Caco-2 (cell line): ENCODE measurements around the gene IQCC. TPM values are rescaled to one million over a fixed set of nuclear protein-coding genes. Genes with fewer than 3 reads are reported as not detected.

Experiments used
- BruUV-seq: library from RNA; stranded (reverse); fragments of 400-500 nt; replicated peaks from 2 replicates; lab custom pipeline; 2021; lab: Mats Ljungman, UMichigan
- CTCF ChIA-PET: fragments of 300-600 bp; sonication (Branson Sonifier 250); formaldehyde crosslinking; loops from one replicate; lab custom pipeline; 2022; ENCODE audit warnings: antibody characterized with exemption; lab: Charles Lee
- POLR2A ChIA-PET: fragments of 300-600 bp; sonication (Branson Sonifier 250); formaldehyde crosslinking; loops from one replicate; lab custom pipeline; 2022; ENCODE audit warnings: antibody characterized with exemption; lab: Charles Lee
- DNase-seq, 2 experiments: peaks; one replicate each; pipeline versions ENCODE4 v3.0.0 to v3.0.0-alpha.2; 2020 to 2022
- H3K27me3 ChIP-seq: replicated peaks from 2 replicates; pipeline ENCODE4 v1.6.0; 2011; ENCODE audit warnings: low read length; ENCODE audit not compliant: control insufficient read depth, insufficient read depth
- H3K36me3 ChIP-seq: 2 replicates; pipeline ENCODE4 v1.5.1; 2011; ENCODE audit warnings: low read length; ENCODE audit not compliant: control insufficient read depth, insufficient read depth
- H3K4me1 ChIP-seq: fragments of 250-450 bp; sonication (Bioruptor Pico); 2 replicates; pipeline ENCODE4 v1.5.1; 2020; ENCODE audit warnings: mild to moderate bottlenecking
- H3K4me3 ChIP-seq: 2 replicates; pipeline ENCODE4 v1.5.1; 2011; ENCODE audit warnings: low read depth, mild to moderate bottlenecking, control low read depth, low read length
- H3K9me3 ChIP-seq: fragments of 250-450 bp; sonication (Bioruptor Pico); 2 replicates; pipeline ENCODE4 v1.5.1; 2020; ENCODE audit warnings: mild to moderate bottlenecking, moderate library complexity
- H3K27ac Mint-ChIP-seq: one replicate; pipeline ENCODE4 v1.8.0; 2022; ENCODE audit warnings: mixed read lengths; ENCODE audit not compliant: unreplicated experiment
- H3K27me3 Mint-ChIP-seq: one replicate; pipeline ENCODE4 v1.8.0; 2022; ENCODE audit warnings: mixed read lengths; ENCODE audit not compliant: insufficient read depth, unreplicated experiment
- H3K36me3 Mint-ChIP-seq: one replicate; pipeline ENCODE4 v1.8.0; 2022; ENCODE audit warnings: mild to moderate bottlenecking, mixed read lengths; ENCODE audit not compliant: insufficient read depth, unreplicated experiment
- H3K4me1 Mint-ChIP-seq: one replicate; pipeline ENCODE4 v1.8.0; 2022; ENCODE audit warnings: low read depth, mixed read lengths; ENCODE audit not compliant: unreplicated experiment
- H3K4me3 Mint-ChIP-seq: one replicate; pipeline ENCODE4 v1.8.0; 2022; ENCODE audit warnings: mild to moderate bottlenecking, moderate library complexity, mixed read lengths; ENCODE audit not compliant: unreplicated experiment
- H3K9me3 Mint-ChIP-seq: one replicate; pipeline ENCODE4 v1.8.0; 2022; ENCODE audit warnings: mixed read lengths; ENCODE audit not compliant: unreplicated experiment
- intact Hi-C: fragments of 100-400 bp; cut with micrococcal nuclease; formaldehyde crosslinking; loops from one replicate; pipeline ENCODE4 v1.10.0; 2022; ENCODE audit not compliant: unreplicated experiment
- total RNA-seq: library from RNA; stranded (reverse); gene quantifications from 2 replicates; pipeline ENCODE4 v1.2.3, GENCODE V29; 2022
- TF ChIP-seq, protein P1 (sequence below), 2 experiments: fragments of 200-600 bp in 1 of 2; IDR thresholded peaks; 1 replicate in 1 of 2; 2 replicates in 1 of 2; pipeline versions ENCODE4 v1.5.1 to v1.8.0; 2011 to 2022; ENCODE audit warnings: antibody characterized with exemption in 1 of 2, control low read depth in 1 of 2, inconsistent platforms in 1 of 2, low read depth in 1 of 2, low read length in 1 of 2, mild to moderate bottlenecking in 1 of 2, moderate library complexity in 1 of 2; ENCODE audit not compliant: insufficient read depth in 1 of 2, severe bottlenecking in 1 of 2, unreplicated experiment in 1 of 2

IQCC gene
- total RNA-seq, 1 experiment from 2014 or later: 3.4 TPM

DNA sequence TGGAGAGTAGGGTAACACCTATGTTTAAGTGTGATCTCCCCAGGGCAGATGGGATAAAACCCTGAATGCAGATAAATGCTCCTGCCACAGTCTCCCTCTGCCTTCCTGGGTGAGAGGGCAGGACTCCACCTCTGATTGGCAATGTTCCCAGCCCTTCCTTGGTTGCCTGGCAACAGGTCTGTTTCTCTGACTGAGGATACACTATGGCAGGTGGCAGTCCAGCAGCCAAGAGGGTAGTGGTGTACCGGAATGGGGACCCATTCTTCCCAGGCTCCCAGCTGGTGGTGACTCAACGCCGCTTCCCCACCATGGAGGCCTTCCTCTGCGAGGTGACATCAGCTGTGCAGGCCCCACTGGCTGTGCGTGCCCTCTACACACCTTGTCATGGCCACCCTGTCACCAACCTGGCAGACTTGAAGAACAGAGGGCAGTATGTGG, 3.4 kb downstream of the IQCC start, which contains the start of gene DCDC2B:
TSS of gene DCDC2B (plus strand) at position 199 of the 438 bp plus-strand sequence. CDS start at position 204, 5 bp downstream.
- Histone ChIP-seq H3K36me3 (no peaks in the 10 kb centered on the region), H3K27me3 (no peaks in the 10 kb centered on the region), H3K4me1 (no peaks in the 10 kb centered on the region), H3K4me3 (no peak within 1 kb of the TSS), H3K9me3 (no peaks in the 10 kb centered on the region)
- TF ChIP-seq, protein P1, sequence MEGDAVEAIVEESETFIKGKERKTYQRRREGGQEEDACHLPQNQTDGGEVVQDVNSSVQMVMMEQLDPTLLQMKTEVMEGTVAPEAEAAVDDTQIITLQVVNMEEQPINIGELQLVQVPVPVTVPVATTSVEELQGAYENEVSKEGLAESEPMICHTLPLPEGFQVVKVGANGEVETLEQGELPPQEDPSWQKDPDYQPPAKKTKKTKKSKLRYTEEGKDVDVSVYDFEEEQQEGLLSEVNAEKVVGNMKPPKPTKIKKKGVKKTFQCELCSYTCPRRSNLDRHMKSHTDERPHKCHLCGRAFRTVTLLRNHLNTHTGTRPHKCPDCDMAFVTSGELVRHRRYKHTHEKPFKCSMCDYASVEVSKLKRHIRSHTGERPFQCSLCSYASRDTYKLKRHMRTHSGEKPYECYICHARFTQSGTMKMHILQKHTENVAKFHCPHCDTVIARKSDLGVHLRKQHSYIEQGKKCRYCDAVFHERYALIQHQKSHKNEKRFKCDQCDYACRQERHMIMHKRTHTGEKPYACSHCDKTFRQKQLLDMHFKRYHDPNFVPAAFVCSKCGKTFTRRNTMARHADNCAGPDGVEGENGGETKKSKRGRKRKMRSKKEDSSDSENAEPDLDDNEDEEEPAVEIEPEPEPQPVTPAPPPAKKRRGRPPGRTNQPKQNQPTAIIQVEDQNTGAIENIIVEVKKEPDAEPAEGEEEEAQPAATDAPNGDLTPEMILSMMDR (IDR thresholded peaks at IDR 0.05; ENCODE audit: insufficient read depth in 1 of 2, low read depth in 1 of 2, low read length in 1 of 2, severe bottlenecking in 1 of 2, unreplicated experiment in 1 of 2): no peak
- H3K36me3 Mint-ChIP-seq: peaks cover 16% of the 10 kb centered on the region
- no TSS peak for BruUV-seq
- H3K27me3 Mint-ChIP-seq: no peaks in the 10 kb centered on the region
- H3K4me1 Mint-ChIP-seq: no peaks in the 10 kb centered on the region
- no peaks in the 10 kb centered on the region for H3K9me3 Mint-ChIP-seq
- ChIA-PET POLR2A (no interaction called here), CTCF (no interaction called here)
- no peak within 1 kb of the TSS for H3K27ac Mint-ChIP-seq
- H3K4me3 Mint-ChIP-seq: no peak within 1 kb of the TSS
- DNase-seq: no peak
- intact Hi-C loops: no loop called here

DNA sequence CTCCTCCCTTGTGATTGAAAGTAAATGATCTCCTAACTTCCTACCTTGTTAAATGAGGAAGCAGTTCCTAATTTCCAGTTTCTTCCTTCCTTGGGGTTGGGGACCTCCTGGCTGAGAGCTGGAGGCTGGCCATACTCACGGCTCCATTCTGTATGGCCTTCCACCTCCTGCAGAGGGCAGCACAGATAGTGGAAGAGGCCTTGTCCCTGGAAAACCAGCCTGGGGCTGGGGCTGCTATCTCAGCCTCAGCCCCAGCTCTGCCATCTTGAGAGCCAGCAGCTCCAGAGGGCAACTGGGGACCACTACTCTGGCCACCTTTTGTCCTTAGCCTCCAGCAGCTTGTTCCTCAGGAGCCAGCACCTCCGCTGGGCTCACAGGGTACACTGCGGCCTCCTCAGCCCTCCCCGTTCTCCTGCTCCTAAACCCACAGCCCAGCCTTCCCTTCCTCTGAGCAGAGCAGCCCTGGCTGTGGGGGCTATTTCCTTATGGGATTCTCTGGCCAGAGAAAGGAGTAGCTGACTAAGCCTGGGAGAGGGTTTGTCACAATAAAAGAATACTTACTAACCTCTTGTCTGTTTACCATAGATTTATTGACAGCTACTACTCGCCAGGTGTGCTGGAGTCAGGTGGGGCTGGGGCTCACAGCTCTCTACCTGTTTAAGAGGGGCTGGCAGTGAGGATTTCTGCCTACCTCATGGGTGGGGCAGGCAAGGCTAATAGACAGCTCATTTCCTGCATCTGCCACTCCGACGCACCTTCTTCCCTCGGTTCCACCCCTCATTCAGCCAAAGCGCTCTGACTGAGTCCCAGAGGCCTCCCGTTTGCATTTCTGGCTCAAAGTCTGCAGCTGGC, 10.4 kb downstream of the IQCC start:
- CTCF ChIA-PET: interaction anchor here (0.5 to 2.4 kb wide), 9 partner anchors 10 to 179 kb away, joined by 3 to 11 read pairs (median 5); partner anchors contain the start of genes BSDC1, CCDC28B and IQCC

DNA sequence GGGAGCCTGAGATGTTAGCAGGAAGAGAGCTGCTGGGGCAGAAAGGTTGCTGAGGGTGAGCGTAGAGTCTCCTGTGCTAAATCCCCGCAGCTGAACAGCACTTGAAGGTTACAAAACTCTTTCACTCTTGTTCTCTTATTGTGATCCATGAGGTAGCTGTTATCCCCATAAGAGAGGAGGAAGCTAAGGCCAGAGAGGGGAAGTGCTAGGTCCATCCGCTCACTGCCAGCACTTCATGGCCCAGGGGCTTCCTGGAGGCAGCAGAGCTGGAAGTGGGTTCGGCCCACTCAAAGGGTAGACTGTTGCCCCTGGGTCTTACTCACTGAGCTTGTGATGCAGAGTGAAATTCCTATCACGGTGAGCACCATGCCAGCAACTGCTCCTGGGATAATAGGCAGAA, 11.1 kb downstream of the IQCC start:
- no peak for DNase-seq
- H3K27me3 Mint-ChIP-seq: no peaks in the 10 kb centered on the region
- ChIA-PET CTCF (interaction anchor here (1.0 to 2.4 kb wide), 4 partner anchors 11 to 147 kb away, joined by 5 to 11 read pairs (median 8); partner anchors contain the start of gene IQCC), POLR2A (no interaction called here)
- H3K36me3 Mint-ChIP-seq: no peaks in the 10 kb centered on the region
- no peak overlapping the region for H3K4me3 Mint-ChIP-seq
- Histone ChIP-seq H3K4me3 (no peak overlapping the region), H3K27me3 (no peaks in the 10 kb centered on the region), H3K9me3 (no peaks in the 10 kb centered on the region), H3K4me1 (no peaks in the 10 kb centered on the region), H3K36me3 (no peaks in the 10 kb centered on the region)
- H3K4me1 Mint-ChIP-seq: no peaks in the 10 kb centered on the region
- no TSS peak for BruUV-seq
- intact Hi-C loops: loop anchor here (5.0 kb wide), 1 partner anchor 136 kb away; no protein-coding TSS in a partner anchor
- TF ChIP-seq, protein P1 (IDR thresholded peaks at IDR 0.05; ENCODE audit: insufficient read depth in 1 of 2, low read depth in 1 of 2, low read length in 1 of 2, severe bottlenecking in 1 of 2, unreplicated experiment in 1 of 2): no peak
- H3K9me3 Mint-ChIP-seq: no peaks in the 10 kb centered on the region
- no peak overlapping the region for H3K27ac Mint-ChIP-seq

More for the DNA sequence above, 10.4 kb downstream of the IQCC start:
- no peaks in the 10 kb centered on the region for H3K27me3 Mint-ChIP-seq
- no peak overlapping the region for H3K27ac Mint-ChIP-seq
- BruUV-seq: no TSS peak
- DNase-seq: peak; percentile 65 to 70
- Histone ChIP-seq H3K4me3 (no peak overlapping the region), H3K27me3 (no peaks in the 10 kb centered on the region), H3K4me1 (no peaks in the 10 kb centered on the region), H3K9me3 (no peaks in the 10 kb centered on the region), H3K36me3 (no peaks in the 10 kb centered on the region)
- intact Hi-C loops: loop anchor here (2.0 to 5.0 kb wide), 2 partner anchors 101 to 136 kb away; no protein-coding TSS in a partner anchor
- TF ChIP-seq, protein P1 (IDR thresholded peaks at IDR 0.05; ENCODE audit: insufficient read depth in 1 of 2, low read depth in 1 of 2, low read length in 1 of 2, severe bottlenecking in 1 of 2, unreplicated experiment in 1 of 2): peak; percentile 58 to 67
- no peaks in the 10 kb centered on the region for H3K4me1 Mint-ChIP-seq
- no peaks in the 10 kb centered on the region for H3K36me3 Mint-ChIP-seq
- POLR2A ChIA-PET: interaction anchor here (0.7 to 1.1 kb wide), 3 partner anchors 10 to 116 kb away, joined by 3 to 4 read pairs (median 4); partner anchors contain the start of gene IQCC
- H3K4me3 Mint-ChIP-seq: no peak overlapping the region
- H3K9me3 Mint-ChIP-seq: no peaks in the 10 kb centered on the region
